Activated naive CD8-positive, alpha-beta T cell treated with anti-CD3 and anti-CD28 coated beads, Interleukin-2, amount 50 U/mL, for 24 hours (primary cell): Measurements from ENCODE around the gene OR14A2.
"Not testable (repeated sequence)": the region's sequence is repeated elsewhere in the genome, so short reads cannot be mapped to it uniquely, and the experiment has no call there.

Source experiments
- ATAC-seq: fragments of 150-1000 bp; cut with Tn5 transposase; one replicate; pipeline ENCODE4 v1.10.0; 2021
- DNase-seq: peaks from one replicate; pipeline ENCODE4 v3.0.0; 2021
- H3K27ac Mint-ChIP-seq: one replicate; pipeline ENCODE4 v1.8.0; 2021; ENCODE audit warnings: mild to moderate bottlenecking, mixed read lengths
- H3K27me3 Mint-ChIP-seq: one replicate; pipeline ENCODE4 v1.8.0; 2021; ENCODE audit warnings: mixed read lengths
- H3K36me3 Mint-ChIP-seq: one replicate; pipeline ENCODE4 v1.8.0; 2021; ENCODE audit warnings: low read depth, mixed read lengths
- H3K4me1 Mint-ChIP-seq: one replicate; pipeline ENCODE4 v1.8.0; 2021; ENCODE audit warnings: mixed read lengths
- H3K4me3 Mint-ChIP-seq: one replicate; pipeline ENCODE4 v1.8.0; 2021; ENCODE audit warnings: mild to moderate bottlenecking, moderate library complexity, mixed read lengths
- H3K9me3 Mint-ChIP-seq: one replicate; pipeline ENCODE4 v1.8.0; 2021; ENCODE audit warnings: mixed read lengths

The OR14A2 gene

GRCh38 chr1:247748041-247748440, at the start of gene OR14A2:
OR14A2 (minus strand) TSS chr1:247748141.
- Mint-ChIP-seq H3K27ac (no peak within 1 kb of the TSS), H3K9me3 (peaks cover 2% of the 10 kb centered on the region), H3K27me3 (peaks cover 3% of the 10 kb centered on the region), H3K4me3 (no peak within 1 kb of the TSS), H3K4me1 (no peaks in the 10 kb centered on the region), H3K36me3 (no peaks in the 10 kb centered on the region)
- ATAC-seq (no peak), DNase-seq (no peak)

DNA sequence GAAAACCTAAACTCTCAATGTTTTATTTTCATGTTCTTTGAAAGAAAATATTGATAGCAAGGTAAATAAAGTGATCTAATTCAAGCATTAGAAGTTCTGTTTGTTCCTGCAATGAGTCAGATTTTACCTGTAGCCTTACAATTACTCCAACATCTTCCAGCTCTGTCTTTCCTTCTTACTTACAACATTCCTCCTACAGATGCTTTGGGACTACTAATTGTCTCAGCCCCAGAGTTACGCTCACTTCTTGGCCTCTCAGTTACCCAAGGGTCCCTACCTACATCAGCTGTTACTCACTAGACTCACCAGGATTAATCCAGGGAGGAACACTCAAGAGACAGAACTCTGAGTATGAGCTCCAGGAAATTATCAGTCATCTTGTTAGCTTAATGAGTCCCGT, 49.6 kb upstream of the OR14A2 start:
- no peaks in the 10 kb centered on the region for H3K27me3 Mint-ChIP-seq
- DNase-seq (no peak), ATAC-seq (no peak)
- H3K9me3 Mint-ChIP-seq, result peaks cover 4% of the 10 kb centered on the region
- no peak overlapping the region for H3K4me3 Mint-ChIP-seq
- H3K36me3 Mint-ChIP-seq, result no peaks in the 10 kb centered on the region
- H3K27ac Mint-ChIP-seq, result no peak overlapping the region
- H3K4me1 Mint-ChIP-seq, result no peaks in the 10 kb centered on the region

DNA sequence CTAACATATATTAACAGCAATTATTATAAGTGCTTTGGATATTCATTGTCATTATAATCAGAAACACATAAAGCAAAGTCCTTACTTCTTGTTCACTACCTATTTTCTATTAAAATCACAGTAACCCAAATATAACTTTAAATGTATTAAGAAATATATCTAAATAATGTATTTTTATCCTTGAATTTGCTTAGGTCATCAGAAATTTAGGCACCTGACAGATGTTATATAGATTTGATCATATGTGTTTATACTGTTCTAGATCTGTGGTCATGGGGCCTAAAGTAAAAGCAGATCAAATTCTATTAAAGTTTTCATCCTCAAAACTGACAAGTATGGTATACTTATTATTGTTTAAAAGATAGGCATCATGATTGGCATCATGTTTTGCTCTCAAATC, 21.7 kb upstream of the OR14A2 start:
- Mint-ChIP-seq H3K27ac (no peak overlapping the region), H3K9me3 (no peaks in the 10 kb centered on the region), H3K36me3 (no peaks in the 10 kb centered on the region), H3K4me1 (no peaks in the 10 kb centered on the region), H3K27me3 (peaks cover 7% of the 10 kb centered on the region), H3K4me3 (no peak overlapping the region)
- ATAC-seq, result no peak
- DNase-seq, result no peak

DNA sequence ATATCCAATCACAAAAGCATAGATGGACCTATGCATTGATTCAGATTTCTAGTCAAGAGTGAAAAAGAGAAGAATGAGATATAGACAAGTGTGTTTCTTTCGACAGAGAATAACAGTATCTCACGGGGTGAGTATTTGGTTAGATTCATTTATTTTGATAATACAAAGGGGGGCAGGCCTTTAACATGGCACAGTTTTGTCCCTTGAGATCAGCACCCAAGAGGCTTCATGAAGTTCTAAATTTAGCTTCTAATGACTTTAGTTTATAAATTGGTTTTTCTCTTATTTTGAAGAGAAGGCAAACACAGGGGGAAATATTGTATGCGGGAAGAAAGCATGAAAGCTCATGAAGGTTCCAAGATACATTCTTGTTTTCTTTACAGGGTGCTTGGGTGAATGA, 12.5 kb upstream of the OR14A2 start, which contains the start of gene OR1C1:
TSS of gene OR1C1 (minus strand) at position 101 of the 400 bp plus-strand sequence. CDS start 2,150 bp downstream, outside the sequence.
- DNase-seq (no peak), ATAC-seq (no peak)
- H3K4me1 Mint-ChIP-seq, result no peaks in the 10 kb centered on the region
- no peak within 1 kb of the TSS for H3K4me3 Mint-ChIP-seq
- no peaks in the 10 kb centered on the region for H3K27me3 Mint-ChIP-seq
- peaks cover 6% of the 10 kb centered on the region for H3K9me3 Mint-ChIP-seq
- H3K36me3 Mint-ChIP-seq, result no peaks in the 10 kb centered on the region
- no peak within 1 kb of the TSS for H3K27ac Mint-ChIP-seq

GRCh38 chr1:247754311-247754710, 6.4 kb upstream of the OR14A2 start:
- not testable (repeated sequence) for H3K4me1 Mint-ChIP-seq, DNase-seq, H3K9me3 Mint-ChIP-seq, H3K36me3 Mint-ChIP-seq, H3K27me3 Mint-ChIP-seq, H3K4me3 Mint-ChIP-seq, H3K27ac Mint-ChIP-seq, ATAC-seq

GRCh38 chr1:247749870-247750269, 1.9 kb upstream of the OR14A2 start:
- no peak for ATAC-seq
- Mint-ChIP-seq H3K36me3 (no peaks in the 10 kb centered on the region), H3K4me3 (no peak overlapping the region), H3K27ac (no peak overlapping the region), H3K27me3 (peaks cover 3% of the 10 kb centered on the region), H3K9me3 (peaks cover 2% of the 10 kb centered on the region), H3K4me1 (no peaks in the 10 kb centered on the region)
- DNase-seq, result no peak

DNA sequence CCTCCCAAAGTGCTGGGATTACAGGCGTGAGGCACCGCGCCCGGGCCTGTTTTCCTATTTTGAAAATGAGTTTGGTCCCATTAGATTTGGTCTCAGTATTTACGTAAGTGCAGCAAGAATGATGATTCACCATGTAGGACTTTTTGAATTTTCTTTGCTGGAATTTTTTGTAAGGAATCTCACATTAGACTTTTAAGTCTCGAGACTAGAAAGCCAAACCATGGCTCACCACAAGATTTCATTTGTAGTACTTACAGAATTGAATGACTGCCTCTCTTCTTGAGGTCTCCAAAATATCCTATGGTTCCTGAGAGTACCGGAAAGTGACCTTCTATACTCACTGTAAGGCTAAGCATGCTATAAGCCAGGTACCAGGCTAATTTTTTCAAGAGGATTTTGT, 325 bp downstream of the OR14A2 start:
- Mint-ChIP-seq H3K9me3 (peaks cover 2% of the 10 kb centered on the region), H3K4me1 (no peaks in the 10 kb centered on the region), H3K27me3 (peaks cover 3% of the 10 kb centered on the region), H3K4me3 (no peak overlapping the region), H3K27ac (no peak overlapping the region), H3K36me3 (no peaks in the 10 kb centered on the region)
- DNase-seq (no peak), ATAC-seq (no peak)

GRCh38 chr1:247746391-247746935, 1.5 kb downstream of the OR14A2 start:
- Mint-ChIP-seq H3K27ac (no peak overlapping the region), H3K9me3 (peaks cover 2% of the 10 kb centered on the region), H3K4me1 (no peaks in the 10 kb centered on the region), H3K27me3 (peaks cover 3% of the 10 kb centered on the region), H3K36me3 (no peaks in the 10 kb centered on the region), H3K4me3 (no peak overlapping the region)
- DNase-seq (no peak), ATAC-seq (no peak)

- H3K4me3 Mint-ChIP-seq, ATAC-seq, H3K27me3 Mint-ChIP-seq, H3K27ac Mint-ChIP-seq, H3K36me3 Mint-ChIP-seq, DNase-seq, H3K9me3 Mint-ChIP-seq, H3K4me1 Mint-ChIP-seq: not testable (repeated sequence)
Measured at GRCh38 chr1:247742215-247742760, 5.7 kb downstream of the OR14A2 start.

- DNase-seq (no peak), ATAC-seq (no peak)
- H3K27ac Mint-ChIP-seq, result no peak overlapping the region
- peaks cover 3% of the 10 kb centered on the region for H3K27me3 Mint-ChIP-seq
- H3K36me3 Mint-ChIP-seq, result no peaks in the 10 kb centered on the region
- no peaks in the 10 kb centered on the region for H3K9me3 Mint-ChIP-seq
- no peak overlapping the region for H3K4me3 Mint-ChIP-seq
- H3K4me1 Mint-ChIP-seq, result no peaks in the 10 kb centered on the region
Measured at GRCh38 chr1:247741756-247742155, 6.2 kb downstream of the OR14A2 start.

- no peak overlapping the region for H3K4me3 Mint-ChIP-seq
Measured at GRCh38 chr1:247740721-247741120, 7.2 kb downstream of the OR14A2 start.

GRCh38 chr1:247738315-247738714, 9.6 kb downstream of the OR14A2 start, which contains the start of gene OR14K1:
OR14K1 (plus strand) TSS chr1:247738615; CDS start chr1:247738615, 0 bp downstream.
- H3K36me3 Mint-ChIP-seq, result no peaks in the 10 kb centered on the region
- ATAC-seq, result no peak
- no peaks in the 10 kb centered on the region for H3K9me3 Mint-ChIP-seq

More at GRCh38 chr1:247740721-247741120, 7.2 kb downstream of the OR14A2 start:
- ATAC-seq (no peak), DNase-seq (no peak)
- H3K36me3 Mint-ChIP-seq, result no peaks in the 10 kb centered on the region
- no peaks in the 10 kb centered on the region for H3K4me1 Mint-ChIP-seq
- H3K27me3 Mint-ChIP-seq, result no peaks in the 10 kb centered on the region
- no peaks in the 10 kb centered on the region for H3K9me3 Mint-ChIP-seq
- H3K27ac Mint-ChIP-seq, result no peak overlapping the region

GRCh38 chr1:247721222-247721621, 26.7 kb downstream of the OR14A2 start:
- H3K9me3 Mint-ChIP-seq, result peaks cover 10% of the 10 kb centered on the region
- DNase-seq (no peak), ATAC-seq (no peak)
- no peak overlapping the region for H3K4me3 Mint-ChIP-seq
- no peaks in the 10 kb centered on the region for H3K36me3 Mint-ChIP-seq
- H3K27ac Mint-ChIP-seq, result no peak overlapping the region
- no peaks in the 10 kb centered on the region for H3K27me3 Mint-ChIP-seq
- no peaks in the 10 kb centered on the region for H3K4me1 Mint-ChIP-seq

More at GRCh38 chr1:247738315-247738714, 9.6 kb downstream of the OR14A2 start, which contains the start of gene OR14K1:
- no peak within 1 kb of the TSS for H3K27ac Mint-ChIP-seq
- H3K4me1 Mint-ChIP-seq, result no peaks in the 10 kb centered on the region
- no peaks in the 10 kb centered on the region for H3K27me3 Mint-ChIP-seq
- H3K4me3 Mint-ChIP-seq, result no peak within 1 kb of the TSS
- DNase-seq, result no peak

- Mint-ChIP-seq H3K4me1 (no peaks in the 10 kb centered on the region), H3K27me3 (no peaks in the 10 kb centered on the region), H3K9me3 (no peaks in the 10 kb centered on the region), H3K27ac (no peak within 1 kb of the TSS), H3K4me3 (no peak within 1 kb of the TSS), H3K36me3 (no peaks in the 10 kb centered on the region)
- no peak for DNase-seq
- ATAC-seq, result no peak
Measured at GRCh38 chr1:247716546-247716945, 31.4 kb downstream of the OR14A2 start, which contains the start of gene OR6F1. OR6F1 (minus strand) TSS chr1:247716646; CDS start chr1:247712755, 3,891 bp downstream.

DNA sequence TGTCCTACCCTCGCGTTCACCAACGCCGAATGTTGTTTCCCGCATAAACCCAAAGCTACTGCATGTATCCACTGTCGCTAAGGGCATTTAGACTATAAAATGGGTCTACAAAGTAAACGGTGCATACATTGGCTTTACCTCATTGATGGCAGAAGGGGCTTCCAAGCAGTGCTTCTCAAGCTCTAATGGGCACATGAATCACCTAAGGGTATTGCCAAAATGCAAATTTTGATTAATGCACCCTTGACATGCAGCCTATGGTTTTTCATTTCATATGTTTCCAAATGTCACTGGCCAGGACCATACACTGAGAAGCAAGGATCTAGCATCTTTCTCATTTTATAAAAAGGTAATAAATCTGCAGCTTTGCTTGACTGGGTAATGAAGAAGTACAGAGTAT, 34.2 kb downstream of the OR14A2 start:
- no peak for ATAC-seq
- no peak for DNase-seq

More for the DNA sequence above, 34.2 kb downstream of the OR14A2 start:
- peaks cover 4% of the 10 kb centered on the region for H3K9me3 Mint-ChIP-seq
- H3K4me1 Mint-ChIP-seq, result no peaks in the 10 kb centered on the region
- H3K36me3 Mint-ChIP-seq, result no peaks in the 10 kb centered on the region
- no peaks in the 10 kb centered on the region for H3K27me3 Mint-ChIP-seq
- no peak overlapping the region for H3K27ac Mint-ChIP-seq
- no peak overlapping the region for H3K4me3 Mint-ChIP-seq
